Amygdala (tissue), 56 donors: ENCODE measurements around the gene WHRN.
A peak's percentile ranks its signal among the peaks of the same experiment; 100 is the strongest.

Source experiments
- DNase-seq, 56 donors: peaks; one replicate each; lab custom pipeline; 2025; lab: John Stamatoyannopoulos, UW

WHRN gene

DNA sequence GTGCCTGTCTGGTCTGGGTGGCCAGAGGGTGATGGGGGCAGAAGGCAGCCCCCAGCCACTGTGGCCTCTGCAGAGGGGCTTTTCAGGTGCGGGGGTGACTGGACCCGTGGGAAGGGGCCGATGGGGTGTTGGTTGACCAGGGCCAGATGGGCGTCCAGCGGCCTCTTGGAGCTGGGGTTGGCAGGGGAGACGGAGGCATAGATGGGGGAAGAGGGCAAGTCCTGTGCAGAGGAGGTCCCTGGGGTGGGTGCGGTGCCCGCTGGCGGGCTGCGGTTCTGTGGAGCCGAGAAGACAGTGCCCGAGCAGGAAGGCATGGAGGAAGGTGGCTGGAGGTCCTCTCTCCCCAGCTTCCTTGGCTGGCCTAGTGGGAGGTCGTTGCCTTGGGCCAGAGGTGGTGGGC lies 98.8 kb downstream of the WHRN start:
- no peak for DNase-seq

DNA sequence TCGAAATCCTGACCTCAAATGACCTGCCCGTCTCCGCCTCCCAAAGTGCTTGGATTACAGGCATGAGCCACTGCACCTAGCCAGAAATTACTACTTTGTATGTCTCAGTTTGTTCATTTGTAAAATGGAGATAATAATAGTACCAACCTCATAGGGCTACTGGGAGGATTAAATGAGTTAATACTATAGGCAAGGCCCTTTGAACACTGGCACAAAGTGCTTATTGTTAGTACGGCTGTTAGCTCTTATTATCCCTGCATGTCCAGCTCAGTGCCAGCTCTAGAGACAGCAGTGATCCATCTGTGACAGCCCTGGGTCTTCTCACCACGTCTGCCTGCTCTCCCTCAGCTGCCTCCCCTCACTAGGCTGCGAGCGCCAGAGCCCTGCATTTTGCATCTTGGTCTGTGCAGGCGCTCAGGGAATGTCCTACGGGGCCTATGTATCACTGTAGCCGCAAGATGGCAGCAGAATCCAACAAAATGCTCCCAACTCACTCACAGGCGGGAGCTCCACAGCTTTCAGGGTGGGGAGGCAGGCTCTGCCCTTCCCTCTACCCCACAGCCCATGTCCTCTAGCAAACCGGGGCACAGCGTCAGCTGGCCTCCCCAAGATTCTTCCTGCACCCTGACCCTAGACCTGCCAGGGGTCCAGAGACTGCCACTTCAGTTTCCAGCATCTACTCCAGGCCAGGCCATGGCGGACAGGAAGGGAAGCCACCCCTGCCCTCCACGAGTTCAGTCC lies 99.8 kb downstream of the WHRN start:
- DNase-seq, result peak in 55 of 56 donors; percentile 16 to 93 (median 66)

DNA sequence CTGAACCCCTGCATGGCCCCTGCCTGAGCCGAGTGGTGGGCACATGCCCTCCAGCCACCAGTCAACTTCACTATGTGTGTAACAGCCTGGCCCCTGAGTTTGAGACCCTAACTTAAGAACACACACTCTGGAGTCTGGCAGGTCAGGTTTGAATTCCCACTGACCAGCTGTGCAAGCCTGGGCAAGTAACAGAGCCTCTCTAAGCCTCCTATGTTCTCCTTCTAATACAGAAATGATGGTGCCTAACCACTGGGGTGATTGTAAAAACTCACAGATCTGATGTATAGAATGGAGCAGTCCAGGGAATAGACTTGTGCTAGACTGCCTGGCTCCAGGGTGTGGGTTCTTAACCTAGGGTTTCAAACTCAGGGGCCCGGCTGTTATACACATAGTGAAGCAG lies 100.7 kb downstream of the WHRN start:
- DNase-seq, result no peak

DNA sequence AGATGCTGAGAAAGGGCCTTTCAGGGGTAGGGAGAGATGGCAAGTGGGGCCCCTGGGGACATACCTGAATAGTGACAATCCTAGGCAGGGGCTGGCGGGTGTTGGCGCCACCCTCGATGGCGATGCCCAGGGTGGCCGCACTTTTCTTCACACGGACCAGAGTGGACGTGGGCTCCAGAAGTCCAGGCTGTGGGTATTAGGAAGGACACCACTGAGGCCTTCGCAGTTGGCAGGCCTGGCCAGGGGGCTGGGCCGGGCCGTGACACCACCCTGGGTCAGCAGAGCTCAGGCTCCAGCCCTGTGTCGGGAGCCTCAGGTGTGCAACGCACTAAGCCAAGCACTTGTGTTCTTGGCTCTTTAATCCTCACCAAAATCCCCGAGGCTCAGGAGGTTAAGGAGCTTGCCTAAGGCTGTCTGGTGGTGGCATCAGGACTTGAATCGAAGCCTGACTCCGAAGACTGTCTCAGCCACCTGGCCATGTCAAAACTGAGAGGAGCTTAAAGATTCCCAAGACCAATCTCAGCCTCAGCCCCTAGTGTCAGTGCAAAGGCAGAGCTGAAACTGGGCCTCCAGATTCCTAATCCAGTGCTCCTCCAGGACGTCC lies 102.0 kb downstream of the WHRN start:
- no peak for DNase-seq

DNA sequence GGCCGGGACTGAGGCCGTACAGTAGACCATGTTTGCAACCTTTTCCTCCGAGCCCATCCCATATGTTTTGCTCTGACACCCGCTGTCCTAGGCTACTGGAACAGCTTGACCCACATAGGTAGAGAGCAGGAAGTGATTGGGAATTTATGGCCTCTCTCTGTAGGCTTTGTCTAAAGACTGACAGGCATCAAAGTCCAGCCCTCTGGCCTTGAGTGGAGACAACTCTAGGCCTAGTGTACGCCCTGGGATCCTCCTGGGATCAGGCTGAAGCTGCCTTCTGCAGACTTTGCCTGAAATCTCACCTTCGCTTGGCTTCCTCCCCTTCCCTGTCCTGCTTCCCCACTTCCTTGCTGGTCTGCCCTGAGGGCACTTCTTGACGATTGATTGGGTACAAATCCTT lies 103.9 kb downstream of the WHRN start:
- DNase-seq, result no peak

DNA sequence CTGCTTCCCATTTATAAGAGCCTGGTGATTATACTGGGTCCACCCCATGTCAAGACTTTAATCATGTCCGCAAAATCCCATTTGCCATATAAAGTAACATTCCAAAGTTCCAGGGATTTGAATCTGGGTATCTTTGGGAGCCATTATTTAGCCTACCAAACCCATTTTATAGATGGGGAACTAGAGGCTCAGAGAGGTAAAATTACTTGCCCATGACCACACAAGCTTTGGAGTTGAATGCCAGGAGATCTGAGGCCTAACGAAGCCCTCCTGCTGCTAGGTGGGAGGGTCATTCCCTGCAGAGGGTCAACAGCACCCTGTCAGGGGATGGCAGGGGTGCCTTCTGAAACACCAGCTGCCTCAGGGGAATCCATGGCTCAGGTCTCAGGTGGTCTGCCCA lies 104.5 kb downstream of the WHRN start:
- DNase-seq, result no peak

DNA sequence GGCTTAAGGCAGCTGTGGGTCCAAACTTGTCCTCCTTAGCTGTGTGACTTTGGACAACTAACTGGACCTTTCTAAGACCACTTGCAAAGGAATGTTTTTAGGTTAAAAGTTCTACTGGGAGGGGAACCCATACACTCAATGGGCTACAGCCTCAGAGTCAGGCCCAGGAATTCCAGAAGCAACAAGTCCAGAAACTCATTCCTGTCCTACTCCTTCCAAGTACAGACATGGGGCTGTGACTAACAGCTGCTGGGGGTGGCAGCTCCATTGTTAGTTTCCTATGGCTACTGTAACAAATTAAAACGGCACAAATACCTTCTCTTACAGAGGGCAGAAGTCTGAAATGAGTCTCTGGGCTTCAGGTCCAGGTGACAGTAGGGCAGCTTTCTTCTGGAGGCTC lies 105.1 kb downstream of the WHRN start:
- DNase-seq, result no peak

DNA sequence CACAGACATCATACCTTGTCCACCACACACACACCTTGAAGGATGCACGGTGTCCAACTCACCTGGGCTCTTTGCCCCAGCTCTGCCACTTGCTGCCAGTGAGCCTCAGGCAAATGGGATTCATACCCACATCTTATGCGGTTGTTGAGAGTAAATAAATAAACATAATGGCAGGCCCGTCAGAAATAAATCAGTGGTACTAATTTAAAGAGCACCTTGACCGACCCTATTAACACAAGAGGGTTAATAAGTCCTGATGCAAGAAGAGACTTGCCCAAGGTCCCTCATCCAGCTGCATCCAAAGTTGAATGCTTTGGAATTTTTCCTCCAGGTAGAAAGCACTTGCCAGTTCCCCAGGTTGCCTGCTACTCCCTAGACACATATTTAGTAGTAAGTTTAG lies 105.9 kb downstream of the WHRN start:
- no peak for DNase-seq

DNA sequence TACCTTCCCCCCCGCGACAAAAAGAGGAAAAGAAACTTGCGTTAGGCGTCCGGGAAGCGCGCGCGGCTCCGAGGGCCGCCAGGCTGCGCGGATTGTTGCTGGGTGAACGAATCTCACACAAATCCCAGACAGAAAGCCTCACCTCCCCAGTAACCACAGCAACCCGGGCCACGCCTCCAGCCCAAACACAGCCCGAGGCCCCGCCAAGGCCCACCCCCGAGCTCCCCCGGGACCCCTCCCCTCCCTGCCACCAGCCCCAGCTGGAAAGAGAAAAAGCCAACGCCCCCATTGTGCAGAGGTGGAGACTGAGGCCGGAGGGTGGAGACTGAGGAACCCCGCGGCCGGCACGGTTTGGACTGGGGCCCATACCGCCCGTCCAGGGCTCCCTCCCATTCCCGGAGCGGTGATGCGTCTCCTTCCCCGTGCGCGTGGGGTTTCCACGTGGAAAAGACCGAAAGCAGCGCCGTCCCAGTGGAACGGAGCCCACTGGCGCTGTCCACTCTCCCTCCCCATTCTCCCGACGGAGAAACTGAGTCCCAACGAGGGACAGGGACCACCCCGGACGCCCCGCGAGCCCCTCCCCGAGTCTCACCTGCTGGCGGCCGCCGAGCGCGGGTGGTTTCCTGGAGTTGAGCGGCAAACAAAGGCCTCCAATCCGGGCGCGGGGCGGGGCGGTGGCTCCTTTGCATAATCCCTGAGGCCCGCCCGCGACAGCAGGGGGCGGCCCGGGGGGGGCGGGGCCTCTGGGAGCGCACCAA lies 107.2 kb downstream of the WHRN start:
- peak; percentile 41 to 99 (median 86) for DNase-seq

DNA sequence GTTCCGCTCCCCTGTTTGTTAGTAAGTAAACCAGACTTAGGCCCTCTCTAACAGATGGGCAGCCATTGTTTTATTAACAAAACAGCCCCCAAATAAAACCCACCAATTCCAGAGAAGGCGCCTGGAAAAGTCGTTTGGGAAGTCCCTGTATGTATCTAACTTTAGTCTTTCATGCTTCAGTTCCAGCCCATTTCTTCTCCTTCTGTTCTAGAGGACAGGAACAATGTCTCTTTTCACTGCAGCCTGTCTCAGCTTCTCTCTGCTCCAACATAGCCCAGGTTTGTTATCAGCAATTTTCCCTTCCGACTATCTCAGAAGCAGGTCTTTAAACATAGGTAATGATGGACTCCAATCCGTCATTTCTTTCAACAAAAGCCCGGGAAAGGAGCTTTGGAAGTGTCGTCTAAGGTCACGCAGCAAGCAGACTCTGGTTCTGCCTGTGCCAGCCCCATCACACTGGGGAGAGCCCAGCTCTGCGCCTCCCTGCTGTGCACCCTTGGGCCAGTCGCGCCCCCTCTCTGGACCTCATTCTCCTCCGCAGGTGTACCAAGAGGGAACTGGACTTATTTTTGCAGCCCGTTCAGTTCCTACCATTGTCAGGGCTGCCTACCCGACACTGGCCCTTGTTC lies 107.9 kb downstream of the WHRN start:
- DNase-seq, result no peak

DNA sequence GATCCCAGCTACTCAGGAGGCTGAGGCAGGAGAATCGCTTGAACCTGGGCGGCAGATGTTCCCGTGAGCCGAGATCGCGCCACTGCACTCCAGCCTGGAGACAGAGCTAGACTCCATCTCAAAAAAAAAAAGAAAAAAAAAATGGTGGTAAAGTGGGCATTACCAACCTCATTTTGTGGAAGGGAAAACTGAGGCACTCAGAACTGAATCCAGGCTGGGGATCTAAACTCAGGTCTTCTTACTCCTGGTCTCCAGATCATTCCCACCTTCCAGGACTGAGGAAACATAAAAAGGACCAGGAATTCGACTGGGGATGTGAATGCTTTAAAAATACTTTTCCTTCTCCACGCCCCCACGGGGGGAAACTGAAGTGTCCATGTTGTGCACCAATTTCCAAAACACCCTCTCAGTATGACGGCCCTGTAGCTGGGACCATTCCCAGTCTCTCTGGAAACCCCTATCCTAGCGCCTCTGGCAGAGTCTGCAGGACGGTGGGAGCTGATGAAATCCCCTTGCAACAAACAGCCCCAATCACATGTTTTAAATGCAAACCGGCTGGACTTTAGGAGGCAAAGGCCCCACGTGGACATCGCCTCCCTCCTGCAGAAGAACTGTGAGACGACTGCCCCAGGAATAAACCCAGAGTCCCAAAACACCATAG lies 108.6 kb downstream of the WHRN start:
- DNase-seq, result peak in 1 of 56 donors; percentile 11

DNA sequence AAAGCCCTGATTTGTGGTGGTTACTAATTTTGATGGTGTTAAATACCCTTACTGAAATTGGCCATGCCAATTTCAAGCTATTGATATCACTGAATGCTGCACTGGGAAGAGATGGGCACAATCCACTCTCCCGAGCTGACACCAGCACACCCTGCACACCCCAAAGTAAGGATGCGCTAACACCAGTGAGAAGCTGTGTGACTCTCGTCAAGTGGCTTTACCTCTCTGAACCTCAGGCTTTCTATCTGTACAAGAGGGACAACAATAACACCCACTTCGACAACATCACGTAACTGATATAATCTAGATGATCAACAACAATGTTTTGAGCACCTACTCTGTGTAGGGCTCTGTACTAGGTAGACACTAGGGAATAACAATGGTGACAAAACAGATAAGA lies 109.5 kb downstream of the WHRN start:
- no peak for DNase-seq

DNA sequence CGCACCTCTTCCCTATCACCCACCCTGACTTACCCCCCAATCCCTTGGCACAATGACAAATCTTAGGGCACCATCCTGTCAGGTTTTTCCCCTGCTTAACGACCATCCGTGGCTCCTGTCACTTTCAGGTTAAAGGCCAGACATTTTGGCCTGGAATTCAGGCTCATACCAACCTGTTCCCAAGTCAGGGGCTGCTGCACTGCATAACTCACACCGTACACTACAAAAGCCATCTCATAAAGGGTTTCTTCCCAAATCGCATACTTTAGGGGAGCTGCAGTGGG lies 110.0 kb downstream of the WHRN start:
- no peak for DNase-seq

DNA sequence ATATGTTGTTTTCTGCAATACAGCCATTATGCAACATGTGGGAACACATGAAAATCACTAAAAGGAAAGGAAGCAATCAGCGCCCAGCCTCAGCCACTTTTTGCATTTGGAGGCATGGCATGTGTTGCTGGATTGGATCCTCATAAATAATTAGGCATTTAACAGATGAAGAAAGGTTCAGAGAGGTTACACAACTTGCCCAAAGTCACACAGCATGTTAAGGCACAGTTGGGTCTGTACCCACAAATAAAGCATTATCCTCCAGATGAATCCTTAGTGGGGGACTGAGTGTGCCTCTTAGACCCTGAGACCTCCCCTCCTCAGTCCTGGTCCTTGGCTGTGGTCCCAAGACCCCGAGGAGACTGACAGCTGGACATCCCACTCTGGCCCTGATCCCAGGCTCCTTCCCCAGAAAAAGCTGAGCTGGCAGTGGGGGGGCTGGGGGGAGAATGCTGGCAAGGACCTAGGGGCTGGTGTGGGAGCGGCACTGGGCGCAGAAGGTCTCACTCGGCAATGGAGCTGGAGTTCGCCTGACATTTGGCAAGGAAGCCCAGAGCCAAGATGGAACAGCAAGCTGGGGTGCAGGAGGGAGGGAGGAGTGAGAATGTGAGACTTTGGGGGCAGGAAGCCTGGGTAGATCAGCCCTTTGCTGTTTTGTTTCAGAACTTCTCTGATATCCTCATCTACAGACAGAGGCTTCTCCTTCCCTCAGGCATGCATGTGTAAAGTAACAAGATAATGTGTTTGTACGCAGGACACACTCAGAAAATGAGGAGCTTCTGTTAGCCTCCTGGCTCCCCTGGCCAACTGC lies 110.5 kb downstream of the WHRN start:
- DNase-seq, result peak in 17 of 56 donors; percentile 8 to 72 (median 23)

DNA sequence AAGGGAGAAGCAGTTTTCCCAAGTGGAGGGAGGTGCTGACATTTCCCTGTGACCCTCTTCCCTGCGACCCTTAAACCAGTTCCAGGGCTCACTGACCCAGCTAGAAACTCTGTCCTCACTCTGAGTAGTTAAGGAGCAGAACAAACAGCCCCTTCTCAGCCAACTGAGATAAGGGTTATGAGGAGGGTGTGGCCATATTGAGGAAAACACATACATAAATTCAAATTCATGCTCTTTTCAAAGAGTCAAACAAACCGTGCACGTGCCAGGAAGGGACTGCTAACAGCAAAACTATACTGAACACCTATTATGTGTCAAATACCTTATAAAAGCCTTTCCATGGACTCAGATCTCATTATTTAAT lies 112.5 kb downstream of the WHRN start:
- no peak for DNase-seq

DNA sequence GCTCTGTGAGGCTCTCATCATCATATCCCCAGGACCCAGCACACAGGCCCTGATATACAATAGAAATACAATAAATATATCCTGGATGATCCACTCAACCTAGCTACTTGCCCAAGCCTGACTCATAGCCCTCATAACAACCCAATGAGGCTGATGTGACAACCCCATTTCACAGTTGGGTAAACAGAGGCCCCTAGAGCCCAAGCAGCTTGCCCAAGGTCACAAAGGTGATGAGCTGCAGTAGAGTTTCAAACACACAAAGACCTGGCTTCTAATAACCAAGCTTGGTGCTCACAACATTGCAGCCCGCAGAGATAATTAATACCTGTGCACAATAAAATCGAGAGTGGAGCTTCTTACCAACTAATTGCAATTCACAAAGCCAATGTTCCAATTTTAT lies 114.3 kb downstream of the WHRN start:
- DNase-seq, result no peak

DNA sequence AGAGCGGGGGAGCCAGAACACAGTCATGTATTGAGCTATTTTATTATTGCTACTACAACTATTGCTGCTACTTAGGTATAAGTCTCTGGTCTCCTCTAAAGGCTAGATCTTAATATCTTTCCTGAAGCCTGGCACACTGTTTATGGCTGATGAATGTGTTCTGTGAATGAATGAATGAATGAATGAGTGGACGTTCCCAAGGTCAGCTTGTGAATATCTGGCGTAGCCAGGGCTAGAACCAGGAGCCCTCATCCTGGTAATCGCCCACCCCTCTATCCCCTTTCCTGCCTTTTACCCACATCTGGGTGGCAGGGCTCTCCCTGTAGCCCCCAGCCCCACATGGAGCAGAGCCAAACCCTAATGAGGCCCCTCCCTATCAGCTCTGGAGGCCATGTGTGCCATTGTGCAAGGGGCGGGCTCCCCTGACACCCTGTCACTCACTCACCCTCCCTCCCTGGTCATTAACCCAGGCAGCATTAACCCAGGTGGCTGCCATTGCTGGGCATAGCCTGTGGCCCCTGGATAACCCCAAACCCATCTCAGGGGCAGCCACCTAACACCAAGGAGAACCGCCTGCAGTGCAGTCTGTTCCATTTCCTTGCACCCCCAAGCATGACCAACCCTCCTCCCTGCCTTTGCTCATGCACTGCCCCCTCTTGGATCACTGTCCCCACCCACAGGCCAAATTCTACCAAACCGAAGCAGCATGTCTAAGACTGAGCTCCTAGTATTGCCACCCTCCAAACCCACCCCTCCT lies 115.5 kb downstream of the WHRN start:
- no peak for DNase-seq

DNA sequence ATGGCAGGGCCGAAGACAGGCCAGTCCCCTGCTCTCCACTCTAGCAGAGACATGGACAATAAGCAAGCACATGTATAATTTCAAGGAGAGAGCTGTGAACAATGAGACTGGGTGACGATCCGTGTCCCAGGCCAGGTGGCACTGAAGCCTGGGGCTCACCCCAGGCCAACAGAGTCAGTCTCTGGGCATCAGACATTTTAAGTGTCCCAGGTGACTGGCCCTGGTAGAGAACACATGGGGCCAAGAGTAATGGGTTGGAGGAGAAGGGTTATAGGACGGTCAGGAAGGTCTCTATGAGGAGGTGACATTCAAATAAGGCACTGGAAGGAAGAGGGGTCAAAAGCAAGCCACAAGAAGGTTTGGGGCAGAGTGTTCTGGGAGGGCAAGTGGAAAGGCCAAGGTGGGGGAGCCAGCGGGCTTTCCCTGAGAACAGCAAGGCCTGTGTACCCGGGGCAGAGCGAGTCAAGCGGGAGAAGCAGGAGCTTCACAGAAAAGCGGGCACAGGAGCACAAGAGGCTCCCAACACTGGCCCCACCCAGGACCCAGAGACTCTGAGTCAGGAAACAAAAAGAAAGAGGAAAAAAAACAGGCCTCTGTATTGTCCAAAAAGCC lies 116.4 kb downstream of the WHRN start:
- no peak for DNase-seq

DNA sequence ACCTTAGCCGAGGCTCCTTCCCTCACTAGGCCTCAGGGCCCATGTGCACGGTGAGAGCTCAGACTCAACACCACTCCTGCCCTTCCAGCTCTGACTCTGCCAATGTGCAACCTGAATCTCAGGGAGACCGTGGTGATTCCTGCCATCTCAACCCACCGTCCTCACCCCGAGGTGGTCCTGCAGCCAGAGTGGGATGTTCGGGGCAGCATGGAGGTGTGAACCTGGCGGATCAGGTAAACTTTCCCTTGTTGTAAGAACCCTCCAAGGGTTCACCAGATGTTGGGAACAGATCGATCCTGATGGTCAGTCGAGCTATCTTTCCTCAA lies 117.0 kb downstream of the WHRN start:
- DNase-seq, result no peak
